ENCODE measurements around the gene C2CD2. TPM values are rescaled to one million over a fixed set of nuclear protein-coding genes. Genes with fewer than 3 reads are reported as not detected.

Gene C2CD2
- total and polyA plus RNA-seq, 10 of the 15 experiments (the other 5 are each of a cell fraction or from before 2014, with no cell fraction given): 2.2 to 30.9 (median 9.9) TPM

DNA sequence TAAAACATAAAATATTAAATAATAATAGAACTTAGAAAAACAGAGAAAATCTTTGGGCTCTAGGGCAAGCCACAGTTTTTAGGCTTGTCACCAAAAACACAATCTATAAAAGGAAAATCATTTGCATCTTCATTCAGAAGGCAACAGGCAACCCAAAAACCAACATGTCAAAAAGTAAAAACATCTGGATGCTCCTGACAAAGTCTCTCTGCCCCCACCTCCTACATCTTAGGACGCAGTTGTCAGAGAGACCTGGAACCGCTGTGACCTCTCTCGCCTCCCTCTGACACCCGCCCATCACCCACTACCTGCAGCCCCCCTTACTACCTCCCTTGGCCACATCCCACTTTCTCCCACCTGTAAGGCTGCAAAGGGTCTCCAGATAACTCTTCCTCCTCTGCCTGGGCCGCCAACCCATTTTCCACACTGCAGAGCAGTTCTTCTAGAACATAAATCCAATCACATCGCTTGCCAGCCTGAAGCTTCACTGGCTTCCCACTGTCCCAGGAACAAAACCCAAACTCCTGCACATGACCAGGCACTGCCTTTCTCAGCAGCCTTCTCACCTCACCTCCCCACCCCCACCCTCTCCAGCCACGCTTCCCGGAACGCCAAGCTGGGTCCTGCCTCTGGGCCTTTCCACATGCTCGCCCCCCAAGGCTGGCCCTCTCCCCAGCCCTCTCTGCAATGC lies 89.4 kb downstream of the C2CD2 start (continued):
- no peak for TF ChIP-seq CHD2 (IDR thresholded peaks at IDR 0.05; ENCODE audit: borderline replicate concordance, low read depth, low read length)
- TF ChIP-seq NR2C2 (IDR thresholded peaks at IDR 0.05; ENCODE audit: borderline replicate concordance, control insufficient read depth, insufficient read length, low read depth): no peak
- no peak for TF ChIP-seq HCFC1 (IDR thresholded peaks at IDR 0.05; ENCODE audit: low read length)
- peak; percentile 31; the same call in 1 of the 2 replicates for TF ChIP-seq RUNX3 (IDR thresholded peaks at IDR 0.05; ENCODE audit: low read length)

DNA sequence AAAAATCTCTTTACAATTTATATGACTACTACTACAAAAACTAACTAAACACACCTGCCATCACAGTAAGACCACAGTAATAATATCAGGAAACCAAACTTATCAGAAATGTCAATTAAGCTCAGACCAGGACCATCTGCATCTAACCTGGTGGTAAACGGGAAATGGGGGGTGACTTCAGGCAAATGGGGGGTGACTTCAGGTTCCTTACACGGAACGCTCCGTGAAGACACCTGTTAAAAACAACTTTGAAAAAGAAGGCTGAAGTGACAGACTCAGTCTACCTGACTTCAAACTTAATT lies 90.4 kb downstream of the C2CD2 start:
- 0% methylated on average over 4 of the region's 4 CpGs for WGBS (ENCODE audit: insufficient coverage, insufficient replicate concordance, low lambda C conversion rate, missing lambda C conversion rate)
- SMC1A ChIA-PET (ENCODE audit: uncharacterized antibody, unreplicated experiment): interaction anchor here (0.7 to 3.0 kb wide), 13 partner anchors 10 to 495 kb away, joined by 3 to 18 read pairs (median 4); no protein-coding TSS in a partner anchor

More for the DNA sequence above, 90.4 kb downstream of the C2CD2 start:
- Histone ChIP-seq H3K27ac (ENCODE audit: control insufficient read depth, insufficient read depth) (peak overlapping the region; percentile 91), H4K20me1 (ENCODE audit: control insufficient read depth, insufficient read depth) (no peaks in the 10 kb centered on the region), H3K27me3 (replicated peaks in 1 of 2; ENCODE audit: control insufficient read depth in 2 of 2, insufficient read depth in 2 of 2, low read length in 1 of 2) (no peaks in the 10 kb centered on the region), H3K4me1 (ENCODE audit: control insufficient read depth, insufficient read depth, low read length) (peaks cover 63% of the 10 kb centered on the region), H3K9me3 (replicated peaks; ENCODE audit: control insufficient read depth, insufficient read depth, low read length) (no peaks in the 10 kb centered on the region), H3K9ac (ENCODE audit: control insufficient read depth, insufficient read depth, low read length) (peak overlapping the region; percentile 79), H3K4me3 (peak overlapping the region; percentile 58; the same call in 1 of the 2 replicates), H3K4me2 (ENCODE audit: control insufficient read depth, insufficient read depth) (peak overlapping the region; percentile 73), H3K79me2 (ENCODE audit: control insufficient read depth, insufficient read depth, low read length) (peaks cover 50% of the 10 kb centered on the region), H3K36me3 (ENCODE audit: control insufficient read depth in 2 of 2, insufficient read depth in 2 of 2, low read length in 1 of 2) (peaks cover 9 to 12% of the 10 kb centered on the region in 2 experiments), H2AFZ (ENCODE audit: control insufficient read depth, low read depth, low read length) (peak overlapping the region; percentile 11)
- no TSS peak for BruUV-seq (replicated peaks)
- CTCF ChIA-PET: interaction anchor here (1.3 to 3.1 kb wide), 5 partner anchors 12 to 254 kb away, joined by 3 to 23 read pairs (median 5); partner anchors contain the start of gene PRDM15
- in situ Hi-C loops (cut with MboI) (no loop called here), intact Hi-C loops (cut with micrococcal nuclease; ENCODE audit: unreplicated experiment) (loop anchor here (5.0 to 10.0 kb wide), 3 partner anchors 46 to 499 kb away; partner anchors contain the start of gene MX2)
- TF ChIP-seq ZZZ3 (IDR thresholded peaks at IDR 0.05; ENCODE audit: control insufficient read depth, insufficient read length, low read depth) (no peak), SP1 (IDR thresholded peaks at IDR 0.05; ENCODE audit: low read depth, low read length) (no peak), SRF (IDR thresholded peaks at IDR 0.05; ENCODE audit: low read depth in 2 of 2, low read length in 2 of 2) (no peak), CHD1 (IDR thresholded peaks at IDR 0.05; ENCODE audit: low read depth, low read length) (no peak), NR2F1 (conservative IDR thresholded peaks at IDR 0.05) (no peak), TCF12 (IDR thresholded peaks at IDR 0.05; ENCODE audit: low read depth, low read length) (0 out of 2 replicates have a peak, but pooled peaks have one; percentile 13), MTA2 (IDR thresholded peaks at IDR 0.05; ENCODE audit: low read depth) (no peak), TCF3 (IDR thresholded peaks at IDR 0.05; ENCODE audit: borderline replicate concordance, insufficient read depth, low read depth, low read length) (0 out of 2 replicates have a peak, but pooled peaks have one; percentile 32), MEF2A (IDR thresholded peaks at IDR 0.05; ENCODE audit: insufficient read depth, low read depth, low read length) (0 out of 2 replicates have a peak, but pooled peaks have one; percentile 25), YBX1 (IDR thresholded peaks at IDR 0.05) (no peak)
- ATAC-seq (no peak), DNase-seq (ENCODE audit: low read depth, low spot score) (no peak), FAIRE-seq (no peak)
- RAD21 ChIA-PET (ENCODE audit: unreplicated experiment): interaction anchor here (0.7 to 3.3 kb wide), 10 partner anchors 9 to 245 kb away, joined by 3 to 14 read pairs (median 4); partner anchors contain the start of gene PRDM15
- POLR2A ChIA-PET: interaction anchor here (0.5 to 1.3 kb wide), 3 partner anchors 14 to 60 kb away, joined by 3 to 5 read pairs (median 3); no protein-coding TSS in a partner anchor

Data from GM12878 (cell line).